Measurements from ENCODE around the gene CSAD. TPM values are rescaled to one million over a fixed set of nuclear protein-coding genes. Genes with fewer than 3 reads are reported as not detected.

The CSAD gene
- total and polyA plus RNA-seq, 7 experiments from 2014 or later: 1.3 to 76.3 (median 66.0) TPM

GRCh38 chr12:53222806-53223261 lies 42.1 kb upstream of the CSAD start:
- ATAC-seq (no peak), DNase-seq (no peak)
- Histone ChIP-seq H3K27ac (ENCODE audit: low read depth, low read length) (peak overlapping the region; percentile 66), H3K4me3 (ENCODE audit: low read length) (peak overlapping the region; percentile 11), H3K9me3 (ENCODE audit: control insufficient read depth in 2 of 3, low read length in 3 of 3) (no peaks in the 10 kb centered on the region), H3K4me1 (ENCODE audit: control insufficient read depth in 2 of 2, insufficient read depth in 2 of 2, low read length in 2 of 2) (peaks cover 37 to 44% of the 10 kb centered on the region in 2 donors), H3K36me3 (ENCODE audit: control insufficient read depth in 2 of 3, insufficient read depth in 3 of 3, low read length in 3 of 3) (peaks cover 0 to 8% (median 0%) of the 10 kb centered on the region in 3 experiments), H3K27me3 (ENCODE audit: control insufficient read depth in 2 of 2, insufficient read depth in 2 of 2, low read length in 2 of 2) (no peaks in the 10 kb centered on the region)
- ChIA-PET POLR2A (interaction anchor here (1.1 to 8.5 kb wide), 7 partner anchors 9 to 73 kb away, joined by 3 to 103 read pairs (median 6); partner anchors contain the start of genes ITGB7 and PFDN5), CTCF (interaction anchor here (2.3 kb wide), 1 partner anchor 9 kb away, joined by 7 read pairs; no protein-coding TSS in a partner anchor)
- no peaks in the 10 kb centered on the region for H3K27me3 Mint-ChIP-seq
- peaks cover 0 to 18% (median 0%) of the 10 kb centered on the region in 5 donors for H3K36me3 Mint-ChIP-seq
- H3K9me3 Mint-ChIP-seq: peaks cover 0 to 5% (median 0%) of the 10 kb centered on the region in 11 donors
- intact Hi-C loops (cut with micrococcal nuclease): loop anchor here (5.0 kb wide), 1 partner anchor 279 kb away; the partner anchor contains the start of gene TARBP2 (in 2 of the 2)
- peak overlapping the region; percentile 45 to 100 (median 82) for H3K4me3 Mint-ChIP-seq
- peaks cover 44 to 74% (median 69%) of the 10 kb centered on the region in 7 donors for H3K4me1 Mint-ChIP-seq
- H3K27ac Mint-ChIP-seq: peak overlapping the region; percentile 81 to 94 (median 88)

- ChIA-PET POLR2A (interaction anchor here (1.4 to 8.5 kb wide), 7 partner anchors 8 to 45 kb away, joined by 4 to 103 read pairs (median 10); partner anchors contain the start of gene ITGB7), CTCF (interaction anchor here (2.3 kb wide), 1 partner anchor 8 kb away, joined by 7 read pairs; no protein-coding TSS in a partner anchor)
- Histone ChIP-seq H3K4me1 (ENCODE audit: control insufficient read depth in 2 of 2, insufficient read depth in 2 of 2, low read length in 2 of 2) (peaks cover 43 to 50% of the 10 kb centered on the region in 2 donors), H3K36me3 (ENCODE audit: control insufficient read depth in 2 of 3, insufficient read depth in 3 of 3, low read length in 3 of 3) (peaks cover 0 to 8% (median 0%) of the 10 kb centered on the region in 3 experiments), H3K27me3 (ENCODE audit: control insufficient read depth in 2 of 2, insufficient read depth in 2 of 2, low read length in 2 of 2) (no peaks in the 10 kb centered on the region), H3K9me3 (ENCODE audit: control insufficient read depth in 2 of 3, low read length in 3 of 3) (no peaks in the 10 kb centered on the region), H3K27ac (ENCODE audit: low read depth, low read length) (peak overlapping the region; percentile 78), H3K4me3 (ENCODE audit: low read length) (no peak overlapping the region)
- DNase-seq (no peak), ATAC-seq (no peak)
- peaks cover 0 to 20% (median 0%) of the 10 kb centered on the region in 5 donors for H3K36me3 Mint-ChIP-seq
- H3K27me3 Mint-ChIP-seq: no peaks in the 10 kb centered on the region
- peak overlapping the region; percentile 76 to 100 (median 82) for H3K4me3 Mint-ChIP-seq
- H3K27ac Mint-ChIP-seq: peak overlapping the region; percentile 63 to 94 (median 85)
- peaks cover 43 to 79% (median 74%) of the 10 kb centered on the region in 7 donors for H3K4me1 Mint-ChIP-seq
- H3K9me3 Mint-ChIP-seq: peaks cover 0 to 5% (median 0%) of the 10 kb centered on the region in 11 donors
- intact Hi-C loops (cut with micrococcal nuclease): loop anchor here (5.0 kb wide), 1 partner anchor 280 kb away; the partner anchor contains the start of gene TARBP2 (in 2 of the 2)
Measured at GRCh38 chr12:53222170-53222721, 41.5 kb upstream of the CSAD start.

GRCh38 chr12:53221203-53222080 lies 40.7 kb upstream of the CSAD start:
- peaks cover 0 to 18% (median 0%) of the 10 kb centered on the region in 5 donors for H3K36me3 Mint-ChIP-seq
- no peaks in the 10 kb centered on the region for H3K9me3 ChIP-seq (ENCODE audit: control insufficient read depth in 2 of 3, low read length in 3 of 3)
- peaks cover 0 to 6% (median 0%) of the 10 kb centered on the region in 11 donors for H3K9me3 Mint-ChIP-seq
- intact Hi-C loops (cut with micrococcal nuclease): loop anchor here (1.0 to 5.0 kb wide), 5 partner anchors 11 to 281 kb away; partner anchors contain the start of genes TARBP2 (in 2 of the 2), AAAS (in 1 of the 2), CSAD (in 1 of the 2) and RARG (in 1 of the 2)
- ATAC-seq (peak; percentile 31), DNase-seq (peak in 2 of 9 donors; percentile 34 to 70)
- POLR2A ChIA-PET: interaction anchor here (0.6 to 8.6 kb wide), 12 partner anchors 12 to 280 kb away, joined by 3 to 103 read pairs (median 20); partner anchors contain the start of genes CSAD, ESPL1, ITGB7 and MYG1
- peak overlapping the region; percentile 84 to 97 (median 90) for H3K27ac Mint-ChIP-seq
- H3K4me3 ChIP-seq (ENCODE audit: low read length): peak overlapping the region; percentile 95
- peak overlapping the region; percentile 94 to 100 (median 98) for H3K4me3 Mint-ChIP-seq
- H3K27me3 Mint-ChIP-seq: no peaks in the 10 kb centered on the region
- H3K27ac ChIP-seq (ENCODE audit: low read depth, low read length): peak overlapping the region; percentile 78
- H3K36me3 ChIP-seq (ENCODE audit: control insufficient read depth in 2 of 3, insufficient read depth in 3 of 3, low read length in 3 of 3): peaks cover 0 to 8% (median 0%) of the 10 kb centered on the region in 3 experiments
- no peaks in the 10 kb centered on the region for H3K27me3 ChIP-seq (ENCODE audit: control insufficient read depth in 2 of 2, insufficient read depth in 2 of 2, low read length in 2 of 2)
- CTCF ChIA-PET: interaction anchor here (1.1 to 12.1 kb wide), 4 partner anchors 7 to 39 kb away, joined by 3 to 121 read pairs (median 9); a partner anchor contains a TSS
- H3K4me1 Mint-ChIP-seq: peaks cover 44 to 79% (median 74%) of the 10 kb centered on the region in 7 donors
- peaks cover 49 to 58% of the 10 kb centered on the region in 2 donors for H3K4me1 ChIP-seq (ENCODE audit: control insufficient read depth in 2 of 2, insufficient read depth in 2 of 2, low read length in 2 of 2)

GRCh38 chr12:53220694-53221202 lies 40.0 kb upstream of the CSAD start:
- Mint-ChIP-seq H3K9me3 (peaks cover 0 to 6% (median 0%) of the 10 kb centered on the region in 11 donors), H3K27ac (peak overlapping the region; percentile 84 to 98 (median 94)), H3K27me3 (no peaks in the 10 kb centered on the region), H3K36me3 (peaks cover 0 to 23% (median 0%) of the 10 kb centered on the region in 5 donors), H3K4me1 (peaks cover 51 to 80% (median 77%) of the 10 kb centered on the region in 7 donors), H3K4me3 (peak overlapping the region; percentile 94 to 100 (median 98))
- H3K27ac ChIP-seq (ENCODE audit: low read depth, low read length): peak overlapping the region; percentile 78
- peaks cover 56 to 63% of the 10 kb centered on the region in 2 donors for H3K4me1 ChIP-seq (ENCODE audit: control insufficient read depth in 2 of 2, insufficient read depth in 2 of 2, low read length in 2 of 2)
- DNase-seq (peak in 8 of 9 donors; percentile 51 to 85 (median 55)), ATAC-seq (peak; percentile 79)
- no peaks in the 10 kb centered on the region for H3K9me3 ChIP-seq (ENCODE audit: control insufficient read depth in 2 of 3, low read length in 3 of 3)
- H3K27me3 ChIP-seq (ENCODE audit: control insufficient read depth in 2 of 2, insufficient read depth in 2 of 2, low read length in 2 of 2): no peaks in the 10 kb centered on the region
- intact Hi-C loops (cut with micrococcal nuclease): loop anchor here (1.0 to 5.0 kb wide), 14 partner anchors 11 to 282 kb away; partner anchors contain the start of genes AAAS (in 2 of the 2), CSAD (in 2 of the 2), ESPL1 (in 2 of the 2) and PFDN5 (in 2 of the 2)
- ChIA-PET CTCF (interaction anchor here (0.9 to 14.6 kb wide), 8 partner anchors 9 to 79 kb away, joined by 3 to 159 read pairs (median 4); partner anchors contain the start of genes ESPL1 and MYG1), POLR2A (interaction anchor here (0.8 to 8.6 kb wide), 20 partner anchors 10 to 280 kb away, joined by 3 to 103 read pairs (median 7); partner anchors contain the start of genes CSAD, ESPL1, ITGB7 and MYG1)
- H3K36me3 ChIP-seq (ENCODE audit: control insufficient read depth in 2 of 3, insufficient read depth in 3 of 3, low read length in 3 of 3): peaks cover 0 to 9% (median 0%) of the 10 kb centered on the region in 3 experiments
- H3K4me3 ChIP-seq (ENCODE audit: low read length): peak overlapping the region; percentile 95

GRCh38 chr12:53219956-53220693 lies 39.4 kb upstream of the CSAD start:
- Mint-ChIP-seq H3K9me3 (peaks cover 0 to 6% (median 0%) of the 10 kb centered on the region in 11 donors), H3K36me3 (peaks cover 0 to 27% (median 5%) of the 10 kb centered on the region in 5 donors), H3K27me3 (no peaks in the 10 kb centered on the region), H3K4me3 (peak overlapping the region; percentile 94 to 100 (median 98)), H3K4me1 (peaks cover 51 to 80% (median 77%) of the 10 kb centered on the region in 7 donors), H3K27ac (peak overlapping the region; percentile 84 to 98 (median 94))
- H3K27me3 ChIP-seq (ENCODE audit: control insufficient read depth in 2 of 2, insufficient read depth in 2 of 2, low read length in 2 of 2): no peaks in the 10 kb centered on the region
- H3K4me3 ChIP-seq (ENCODE audit: low read length): peak overlapping the region; percentile 95
- POLR2A ChIA-PET: interaction anchor here (0.8 to 8.6 kb wide), 23 partner anchors 8 to 281 kb away, joined by 3 to 103 read pairs (median 7); partner anchors contain the start of genes CSAD, ESPL1, ITGB7 and MYG1
- peak overlapping the region; percentile 78 for H3K27ac ChIP-seq (ENCODE audit: low read depth, low read length)
- no peaks in the 10 kb centered on the region for H3K9me3 ChIP-seq (ENCODE audit: control insufficient read depth in 2 of 3, low read length in 3 of 3)
- peaks cover 56 to 58% of the 10 kb centered on the region in 2 donors for H3K4me1 ChIP-seq (ENCODE audit: control insufficient read depth in 2 of 2, insufficient read depth in 2 of 2, low read length in 2 of 2)
- H3K36me3 ChIP-seq (ENCODE audit: control insufficient read depth in 2 of 3, insufficient read depth in 3 of 3, low read length in 3 of 3): peaks cover 0 to 15% (median 0%) of the 10 kb centered on the region in 3 experiments
- DNase-seq (peak; percentile 61 to 87 (median 81)), ATAC-seq (peak; percentile 77)
- CTCF ChIA-PET: interaction anchor here (0.9 to 14.6 kb wide), 11 partner anchors 9 to 94 kb away, joined by 3 to 159 read pairs (median 3); partner anchors contain the start of genes ESPL1 and MYG1
- intact Hi-C loops (cut with micrococcal nuclease): loop anchor here (1.0 to 5.0 kb wide), 15 partner anchors 11 to 282 kb away; partner anchors contain the start of genes AAAS (in 2 of the 2), ESPL1 (in 2 of the 2), PFDN5 (in 2 of the 2) and TARBP2 (in 2 of the 2)

Measured in naive thymus-derived CD4-positive, alpha-beta T cell (primary cell).